Vagina (tissue), 2 donors: ENCODE measurements around the gene CHD6. TPM values are rescaled to one million over a fixed set of nuclear protein-coding genes. Genes with fewer than 3 reads are reported as not detected.

Experiments used
- DNase-seq, 2 donors: peaks; one replicate each; pipeline ENCODE4 v3.0.0-alpha.2; 2017; ENCODE audit errors: extremely low spot score in 2 of 2
- H3K27ac ChIP-seq: fragments of 200-600 bp; sonication (generic); one replicate; pipeline ENCODE4 v1.5.1; 2019
- H3K27me3 ChIP-seq: fragments of 200-600 bp; sonication (generic); one replicate; pipeline ENCODE4 v1.5.1; 2019
- H3K36me3 ChIP-seq, 2 donors: fragments of 200-600 bp; sonication (generic); one replicate each; pipeline ENCODE4 v1.5.1; 2017 to 2019
- H3K4me1 ChIP-seq: fragments of 200-600 bp; sonication (generic); one replicate; pipeline ENCODE4 v1.5.1; 2019
- H3K4me3 ChIP-seq, 2 donors: fragments of 200-600 bp; sonication (generic); 1 replicate in 1 of 2; 2 replicates in 1 of 2; pipeline ENCODE4 v1.5.1; 2016 to 2019
- H3K9me3 ChIP-seq: fragments of 200-600 bp; sonication (generic); one replicate; pipeline ENCODE4 v1.5.1; 2019
- CTCF ChIP-seq, 3 experiments: fragments of 450-650 bp in 2 of 3; fragments of 200-600 bp in 1 of 3; sonication (generic) in 1 of 3; IDR thresholded peaks; one replicate each; pipeline ENCODE4 v1.5.1; 2017 to 2019; ENCODE audit warnings: antibody characterized with exemption in 3 of 3, mild to moderate bottlenecking in 2 of 3, moderate library complexity in 2 of 3
- POLR2A ChIP-seq, 2 donors: fragments of 450-650 bp; IDR thresholded peaks; one replicate each; pipeline ENCODE4 v1.6.1; 2017; ENCODE audit warnings: antibody characterized with exemption in 2 of 2, mild to moderate bottlenecking in 2 of 2, moderate library complexity in 2 of 2
- POLR2AphosphoS5 ChIP-seq, 2 donors: sonication (generic); formaldehyde crosslinking; IDR thresholded peaks; one replicate each; pipeline ENCODE4 v1.9.0; 2017; ENCODE audit warnings: antibody characterized with exemption in 2 of 2, mild to moderate bottlenecking in 2 of 2, low read depth in 1 of 2; ENCODE audit not compliant: insufficient read depth in 1 of 2
- intact Hi-C: fragments of 100-400 bp; cut with DNase I; formaldehyde crosslinking; loops from one replicate; pipeline ENCODE4 v1.15.1; 2023
- total RNA-seq: library from RNA; depleted of rRNA; stranded (reverse); fragments of >200 nt; gene quantifications from one replicate; pipeline ENCODE4 v1.2.3, GENCODE V29; 2016

CHD6 gene
- total RNA-seq, 1 donor from 2014 or later, result 37.6 TPM

DNA sequence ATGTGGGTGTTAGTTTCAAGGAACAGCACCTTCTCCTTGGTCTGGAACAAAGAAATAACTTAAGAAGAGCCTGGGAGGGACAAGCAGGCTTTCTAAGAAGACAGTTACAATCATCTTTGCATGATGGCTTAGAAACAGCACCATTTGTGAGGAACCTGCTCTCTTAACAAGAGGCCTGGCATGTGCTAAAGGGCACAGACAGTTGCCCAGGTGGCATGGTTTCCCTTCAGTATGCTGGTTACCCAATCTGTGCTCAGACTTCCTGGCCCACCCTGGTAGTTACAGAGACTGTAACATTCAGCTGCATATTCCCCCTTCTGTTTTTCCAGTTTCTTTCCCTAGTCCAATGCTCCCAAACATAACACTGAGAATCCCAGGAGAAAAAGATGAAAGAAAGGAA, 84.0 kb downstream of the CHD6 start:
- no peak overlapping the region for H3K4me3 ChIP-seq
- no peaks in the 10 kb centered on the region for H3K4me1 ChIP-seq
- H3K36me3 ChIP-seq, result peaks cover 0 to 7% of the 10 kb centered on the region in 2 donors
- TF ChIP-seq CTCF (IDR thresholded peaks at IDR 0.05) (no peak), POLR2A (IDR thresholded peaks at IDR 0.05) (no peak), POLR2AphosphoS5 (IDR thresholded peaks at IDR 0.05; ENCODE audit: insufficient read depth in 1 of 2, low read depth in 1 of 2) (no peak)
- DNase-seq, result no peak
- no peaks in the 10 kb centered on the region for H3K9me3 ChIP-seq
- intact Hi-C loops, result no loop called here
- H3K27me3 ChIP-seq, result no peaks in the 10 kb centered on the region
- H3K27ac ChIP-seq, result no peak overlapping the region

DNA sequence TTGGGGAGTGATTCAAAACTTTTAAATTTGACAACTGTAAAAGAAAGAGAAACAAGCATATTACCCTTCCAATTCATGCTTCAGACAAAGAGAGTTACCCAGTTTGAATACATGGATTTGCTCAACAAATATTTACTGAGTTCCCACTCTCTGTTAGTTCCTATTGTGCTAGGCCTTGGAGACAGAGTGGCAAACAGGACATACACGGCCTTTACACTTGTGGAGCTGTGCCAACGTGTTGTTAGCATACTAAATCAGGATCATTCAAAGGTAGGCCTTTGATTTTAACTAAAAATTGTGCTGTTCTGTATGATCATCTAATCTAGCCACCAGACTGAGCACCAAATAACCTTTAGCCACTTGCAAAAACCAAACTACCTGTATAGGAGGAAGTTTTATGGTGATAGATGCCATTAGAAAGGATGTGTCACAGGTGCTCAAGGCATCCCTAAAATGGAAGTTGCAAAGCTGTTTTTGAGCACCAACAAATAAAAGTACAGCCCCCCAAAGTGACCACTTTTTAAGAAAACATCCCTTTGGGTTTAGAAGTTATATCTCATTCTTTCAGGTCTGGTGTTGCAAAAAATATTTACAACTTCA, 84.5 kb downstream of the CHD6 start:
- intact Hi-C loops, result no loop called here
- no peak for TF ChIP-seq POLR2A (IDR thresholded peaks at IDR 0.05)
- no peak overlapping the region for H3K27ac ChIP-seq

DNA sequence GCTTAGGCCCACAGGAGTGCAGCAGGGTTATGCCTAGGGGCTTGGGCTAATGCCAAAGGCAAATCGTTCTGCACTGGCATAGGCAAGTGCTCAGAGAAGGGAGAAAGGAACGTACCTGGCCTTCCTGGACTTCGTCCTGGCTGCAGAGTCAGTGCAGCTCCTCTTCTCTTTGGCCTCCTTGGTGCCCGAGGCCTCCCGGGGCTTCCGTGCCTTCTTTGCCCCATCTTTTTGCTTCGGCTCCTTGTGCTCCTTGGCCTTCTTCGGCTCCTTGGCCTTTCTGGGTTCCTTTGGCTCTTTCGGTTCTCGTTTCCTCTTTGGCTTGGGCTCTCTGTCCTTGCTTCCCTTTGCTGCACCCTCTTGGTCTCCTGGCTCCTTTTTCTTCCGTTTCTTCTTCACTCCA, 85.2 kb downstream of the CHD6 start:
- no peak for DNase-seq
- TF ChIP-seq CTCF (IDR thresholded peaks at IDR 0.05) (no peak), POLR2A (IDR thresholded peaks at IDR 0.05) (no peak), POLR2AphosphoS5 (IDR thresholded peaks at IDR 0.05; ENCODE audit: insufficient read depth in 1 of 2, low read depth in 1 of 2) (no peak)
- Histone ChIP-seq H3K27ac (no peak overlapping the region), H3K27me3 (no peaks in the 10 kb centered on the region), H3K4me1 (no peaks in the 10 kb centered on the region), H3K4me3 (no peak overlapping the region), H3K9me3 (no peaks in the 10 kb centered on the region), H3K36me3 (peaks cover 0 to 7% of the 10 kb centered on the region in 2 donors)
- intact Hi-C loops, result no loop called here

More for the DNA sequence above, 84.5 kb downstream of the CHD6 start:
- Histone ChIP-seq H3K9me3 (no peaks in the 10 kb centered on the region), H3K36me3 (peaks cover 0 to 7% of the 10 kb centered on the region in 2 donors), H3K4me3 (no peak overlapping the region), H3K4me1 (no peaks in the 10 kb centered on the region), H3K27me3 (no peaks in the 10 kb centered on the region)
- no peak for DNase-seq

- no peak for TF ChIP-seq CTCF (IDR thresholded peaks at IDR 0.05)
- no peak for TF ChIP-seq POLR2AphosphoS5 (IDR thresholded peaks at IDR 0.05; ENCODE audit: insufficient read depth in 1 of 2, low read depth in 1 of 2)
- TF ChIP-seq POLR2A (IDR thresholded peaks at IDR 0.05), result no peak
- intact Hi-C loops, result no loop called here
- Histone ChIP-seq H3K9me3 (no peaks in the 10 kb centered on the region), H3K27ac (no peak overlapping the region), H3K4me1 (peaks cover 2% of the 10 kb centered on the region), H3K4me3 (no peak overlapping the region), H3K36me3 (peaks cover 0 to 7% of the 10 kb centered on the region in 2 donors), H3K27me3 (no peaks in the 10 kb centered on the region)
- no peak for DNase-seq
Measured at GRCh38 chr20:41531518-41532275, 86.5 kb downstream of the CHD6 start.

DNA sequence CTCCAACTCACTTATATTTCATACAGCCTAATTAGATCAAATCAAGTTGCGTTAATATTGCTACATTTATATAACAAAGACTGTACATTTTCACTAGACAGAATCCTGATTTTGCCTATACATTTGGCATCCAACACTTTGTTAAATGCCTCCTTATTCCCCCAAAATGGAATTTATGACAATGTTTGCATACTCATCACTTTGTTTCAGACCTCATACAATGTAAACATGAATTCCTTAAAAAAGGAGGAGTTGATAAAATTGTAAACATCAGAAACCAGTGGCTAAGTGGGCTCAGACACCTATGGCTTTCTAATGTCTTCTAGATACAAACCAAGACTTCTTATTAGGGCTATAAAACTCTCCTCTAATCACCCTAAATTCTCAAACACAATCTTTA, 87.3 kb downstream of the CHD6 start:
- Histone ChIP-seq H3K9me3 (no peaks in the 10 kb centered on the region), H3K36me3 (peaks cover 0 to 7% of the 10 kb centered on the region in 2 donors), H3K27me3 (no peaks in the 10 kb centered on the region), H3K4me3 (no peak overlapping the region), H3K27ac (no peak overlapping the region), H3K4me1 (peaks cover 9% of the 10 kb centered on the region)
- intact Hi-C loops, result no loop called here
- DNase-seq, result no peak
- TF ChIP-seq CTCF (IDR thresholded peaks at IDR 0.05), result no peak
